ENCODE results near the gene CCNB3.

The CCNB3 gene

DNA sequence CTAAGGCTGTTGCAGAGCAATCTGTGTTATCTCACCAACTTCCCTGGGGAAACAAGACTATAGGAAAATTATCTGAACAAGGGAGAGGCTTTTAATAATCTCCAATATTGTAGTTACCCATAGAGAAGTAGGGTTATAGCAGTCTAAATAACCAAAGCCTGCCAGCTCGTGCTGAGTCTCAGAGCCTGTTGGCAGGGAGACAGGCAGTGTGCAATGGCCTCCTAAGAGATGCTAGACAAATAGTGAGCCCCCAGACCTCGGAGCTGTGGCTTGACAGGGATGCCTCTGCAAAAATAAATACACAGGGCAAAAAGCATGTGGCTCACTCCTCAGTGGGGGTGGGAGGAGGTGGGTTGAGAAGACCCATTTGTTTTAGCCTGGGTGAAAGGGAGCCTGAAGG is 189.3 kb downstream of the CCNB3 start:
- Histone ChIP-seq H3K9ac (ENCODE audit: low read length) (no peak overlapping the region), H3K36me3 (replicated peaks; ENCODE audit: insufficient read depth, low read length) (no peaks in the 10 kb centered on the region), H3K27me3 (replicated peaks; ENCODE audit: insufficient read depth, low read length) (no peaks in the 10 kb centered on the region), H4K20me1 (ENCODE audit: insufficient read depth, low read length) (no peaks in the 10 kb centered on the region), H3K4me2 (ENCODE audit: low read depth, low read length) (no peak overlapping the region), H3K79me2 (ENCODE audit: low read length) (no peaks in the 10 kb centered on the region), H3F3A (ENCODE audit: insufficient read depth, low read length) (no peaks in the 10 kb centered on the region), H3K4me3 (ENCODE audit: low read length) (no peak overlapping the region), H3K4me1 (ENCODE audit: low read length) (no peaks in the 10 kb centered on the region), H3K9me2 (replicated peaks; ENCODE audit: insufficient read depth, low read length) (no peaks in the 10 kb centered on the region), H3K9me3 (replicated peaks; ENCODE audit: insufficient read depth, low read length) (no peaks in the 10 kb centered on the region), H2AFZ (ENCODE audit: low read length) (no peak overlapping the region), H3K27ac (ENCODE audit: low read length) (no peak overlapping the region)
- no peak for TF ChIP-seq EZH2phosphoT487 (IDR thresholded peaks at IDR 0.05; ENCODE audit: low read length)
- TF ChIP-seq, protein P1, sequence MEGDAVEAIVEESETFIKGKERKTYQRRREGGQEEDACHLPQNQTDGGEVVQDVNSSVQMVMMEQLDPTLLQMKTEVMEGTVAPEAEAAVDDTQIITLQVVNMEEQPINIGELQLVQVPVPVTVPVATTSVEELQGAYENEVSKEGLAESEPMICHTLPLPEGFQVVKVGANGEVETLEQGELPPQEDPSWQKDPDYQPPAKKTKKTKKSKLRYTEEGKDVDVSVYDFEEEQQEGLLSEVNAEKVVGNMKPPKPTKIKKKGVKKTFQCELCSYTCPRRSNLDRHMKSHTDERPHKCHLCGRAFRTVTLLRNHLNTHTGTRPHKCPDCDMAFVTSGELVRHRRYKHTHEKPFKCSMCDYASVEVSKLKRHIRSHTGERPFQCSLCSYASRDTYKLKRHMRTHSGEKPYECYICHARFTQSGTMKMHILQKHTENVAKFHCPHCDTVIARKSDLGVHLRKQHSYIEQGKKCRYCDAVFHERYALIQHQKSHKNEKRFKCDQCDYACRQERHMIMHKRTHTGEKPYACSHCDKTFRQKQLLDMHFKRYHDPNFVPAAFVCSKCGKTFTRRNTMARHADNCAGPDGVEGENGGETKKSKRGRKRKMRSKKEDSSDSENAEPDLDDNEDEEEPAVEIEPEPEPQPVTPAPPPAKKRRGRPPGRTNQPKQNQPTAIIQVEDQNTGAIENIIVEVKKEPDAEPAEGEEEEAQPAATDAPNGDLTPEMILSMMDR (IDR thresholded peaks at IDR 0.05; ENCODE audit: low read length), result no peak
- TF ChIP-seq EZH2 (optimal IDR thresholded peaks at IDR 0.05; ENCODE audit: low read depth, low read length), result no peak
- DNase-seq, result no peak

All from MM.1S (cell line).